HL-60 (cell line): ENCODE measurements around the gene ALKAL2.

ENCODE experiments used
- DNase-seq, 2 experiments: peaks; one replicate each; pipeline ENCODE4 v3.0.0-alpha.2; 2010 to 2020; ENCODE audit warnings: low read depth in 1 of 2, low spot score in 1 of 2
- H3K27ac ChIP-seq: fragments of 250-450 bp; sonication (Bioruptor Pico); replicated peaks from 2 replicates; pipeline ENCODE4 v1.5.1; 2020; ENCODE audit warnings: mild to moderate bottlenecking, moderate library complexity
- H3K27me3 ChIP-seq: fragments of 250-450 bp; sonication (Bioruptor Pico); 2 replicates; pipeline ENCODE4 v1.5.1; 2021; ENCODE audit warnings: mild to moderate bottlenecking, moderate library complexity; ENCODE audit not compliant: insufficient read depth, poor library complexity, severe bottlenecking
- H3K4me3 ChIP-seq: replicated peaks from 2 replicates; pipeline ENCODE4 v1.5.1; 2011; ENCODE audit warnings: mild to moderate bottlenecking, control low read depth, low read length; ENCODE audit not compliant: insufficient read depth
- GABPA ChIP-seq: IDR thresholded peaks from 2 replicates; pipeline ENCODE4 v1.6.1; 2012; ENCODE audit warnings: low read depth
- POLR2AphosphoS5 ChIP-seq: IDR thresholded peaks from 2 replicates; pipeline ENCODE4 v1.6.1; 2012; ENCODE audit warnings: low read depth
- SPI1 ChIP-seq: IDR thresholded peaks from 2 replicates; pipeline ENCODE4 v1.6.1; 2012; ENCODE audit warnings: low read depth, mild to moderate bottlenecking, borderline replicate concordance
- TF ChIP-seq, protein P1 (sequence below): IDR thresholded peaks from one replicate; pipeline ENCODE4 v1.5.1; 2011; ENCODE audit warnings: low read length, control low read depth, inconsistent platforms; ENCODE audit not compliant: insufficient read depth
- TF ChIP-seq, protein P2 (sequence below): IDR thresholded peaks from 2 replicates; pipeline ENCODE4 v1.6.1; 2012; ENCODE audit warnings: low read depth; ENCODE audit not compliant: insufficient replicate concordance

ALKAL2 gene

DNA sequence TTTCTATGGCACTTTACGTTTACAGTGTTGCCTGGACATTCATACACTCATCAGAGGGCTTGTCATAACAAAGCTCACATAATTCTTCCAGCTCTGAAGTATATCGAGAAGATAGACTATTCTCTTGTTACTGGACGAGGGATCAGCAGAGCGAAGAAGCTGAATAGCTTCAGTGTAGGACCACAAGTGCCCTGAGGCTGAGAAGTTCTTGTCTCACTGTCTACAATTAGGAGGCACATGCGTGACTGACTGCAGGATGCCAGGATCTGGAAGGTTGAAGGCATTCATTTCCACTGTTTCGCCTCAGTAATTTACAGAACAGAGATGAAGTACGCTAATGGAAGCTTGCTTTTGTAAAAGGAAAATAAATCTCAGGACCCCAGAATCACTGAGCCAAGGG lies 33.6 kb downstream of the ALKAL2 start:
- Histone ChIP-seq H3K27me3 (no peaks in the 10 kb centered on the region), H3K27ac (no peak overlapping the region), H3K4me3 (no peak overlapping the region)
- TF ChIP-seq, protein P1, sequence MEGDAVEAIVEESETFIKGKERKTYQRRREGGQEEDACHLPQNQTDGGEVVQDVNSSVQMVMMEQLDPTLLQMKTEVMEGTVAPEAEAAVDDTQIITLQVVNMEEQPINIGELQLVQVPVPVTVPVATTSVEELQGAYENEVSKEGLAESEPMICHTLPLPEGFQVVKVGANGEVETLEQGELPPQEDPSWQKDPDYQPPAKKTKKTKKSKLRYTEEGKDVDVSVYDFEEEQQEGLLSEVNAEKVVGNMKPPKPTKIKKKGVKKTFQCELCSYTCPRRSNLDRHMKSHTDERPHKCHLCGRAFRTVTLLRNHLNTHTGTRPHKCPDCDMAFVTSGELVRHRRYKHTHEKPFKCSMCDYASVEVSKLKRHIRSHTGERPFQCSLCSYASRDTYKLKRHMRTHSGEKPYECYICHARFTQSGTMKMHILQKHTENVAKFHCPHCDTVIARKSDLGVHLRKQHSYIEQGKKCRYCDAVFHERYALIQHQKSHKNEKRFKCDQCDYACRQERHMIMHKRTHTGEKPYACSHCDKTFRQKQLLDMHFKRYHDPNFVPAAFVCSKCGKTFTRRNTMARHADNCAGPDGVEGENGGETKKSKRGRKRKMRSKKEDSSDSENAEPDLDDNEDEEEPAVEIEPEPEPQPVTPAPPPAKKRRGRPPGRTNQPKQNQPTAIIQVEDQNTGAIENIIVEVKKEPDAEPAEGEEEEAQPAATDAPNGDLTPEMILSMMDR, result no peak
- TF ChIP-seq POLR2AphosphoS5, result no peak
- DNase-seq, result no peak

DNA sequence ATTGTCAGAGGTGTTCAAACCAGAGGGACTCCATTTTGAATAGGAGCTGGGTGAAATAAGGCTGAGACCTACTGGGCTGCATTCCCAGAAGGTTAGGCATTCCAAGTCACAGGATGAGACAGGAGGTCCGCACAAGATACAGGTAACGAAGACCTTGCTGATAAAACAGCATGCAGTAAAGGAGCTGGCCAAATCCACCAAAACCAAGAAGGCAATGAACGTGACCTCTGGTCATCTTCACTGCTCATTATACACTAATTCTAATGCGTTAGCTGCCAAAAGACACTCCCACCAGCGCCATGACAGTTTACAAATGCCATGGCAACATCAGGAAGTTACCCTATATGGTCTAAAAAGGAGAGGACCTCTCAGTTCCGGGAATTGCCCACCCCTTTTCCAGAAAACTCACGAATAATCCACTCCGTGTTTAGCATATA lies 34.7 kb downstream of the ALKAL2 start:
- Histone ChIP-seq H3K27ac (no peak overlapping the region), H3K27me3 (no peaks in the 10 kb centered on the region), H3K4me3 (no peak overlapping the region)
- TF ChIP-seq SPI1, result no peak
- TF ChIP-seq, protein P2, sequence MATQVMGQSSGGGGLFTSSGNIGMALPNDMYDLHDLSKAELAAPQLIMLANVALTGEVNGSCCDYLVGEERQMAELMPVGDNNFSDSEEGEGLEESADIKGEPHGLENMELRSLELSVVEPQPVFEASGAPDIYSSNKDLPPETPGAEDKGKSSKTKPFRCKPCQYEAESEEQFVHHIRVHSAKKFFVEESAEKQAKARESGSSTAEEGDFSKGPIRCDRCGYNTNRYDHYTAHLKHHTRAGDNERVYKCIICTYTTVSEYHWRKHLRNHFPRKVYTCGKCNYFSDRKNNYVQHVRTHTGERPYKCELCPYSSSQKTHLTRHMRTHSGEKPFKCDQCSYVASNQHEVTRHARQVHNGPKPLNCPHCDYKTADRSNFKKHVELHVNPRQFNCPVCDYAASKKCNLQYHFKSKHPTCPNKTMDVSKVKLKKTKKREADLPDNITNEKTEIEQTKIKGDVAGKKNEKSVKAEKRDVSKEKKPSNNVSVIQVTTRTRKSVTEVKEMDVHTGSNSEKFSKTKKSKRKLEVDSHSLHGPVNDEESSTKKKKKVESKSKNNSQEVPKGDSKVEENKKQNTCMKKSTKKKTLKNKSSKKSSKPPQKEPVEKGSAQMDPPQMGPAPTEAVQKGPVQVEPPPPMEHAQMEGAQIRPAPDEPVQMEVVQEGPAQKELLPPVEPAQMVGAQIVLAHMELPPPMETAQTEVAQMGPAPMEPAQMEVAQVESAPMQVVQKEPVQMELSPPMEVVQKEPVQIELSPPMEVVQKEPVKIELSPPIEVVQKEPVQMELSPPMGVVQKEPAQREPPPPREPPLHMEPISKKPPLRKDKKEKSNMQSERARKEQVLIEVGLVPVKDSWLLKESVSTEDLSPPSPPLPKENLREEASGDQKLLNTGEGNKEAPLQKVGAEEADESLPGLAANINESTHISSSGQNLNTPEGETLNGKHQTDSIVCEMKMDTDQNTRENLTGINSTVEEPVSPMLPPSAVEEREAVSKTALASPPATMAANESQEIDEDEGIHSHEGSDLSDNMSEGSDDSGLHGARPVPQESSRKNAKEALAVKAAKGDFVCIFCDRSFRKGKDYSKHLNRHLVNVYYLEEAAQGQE, result no peak
- TF ChIP-seq POLR2AphosphoS5, result no peak
- TF ChIP-seq GABPA, result no peak
- no peak for DNase-seq

DNA sequence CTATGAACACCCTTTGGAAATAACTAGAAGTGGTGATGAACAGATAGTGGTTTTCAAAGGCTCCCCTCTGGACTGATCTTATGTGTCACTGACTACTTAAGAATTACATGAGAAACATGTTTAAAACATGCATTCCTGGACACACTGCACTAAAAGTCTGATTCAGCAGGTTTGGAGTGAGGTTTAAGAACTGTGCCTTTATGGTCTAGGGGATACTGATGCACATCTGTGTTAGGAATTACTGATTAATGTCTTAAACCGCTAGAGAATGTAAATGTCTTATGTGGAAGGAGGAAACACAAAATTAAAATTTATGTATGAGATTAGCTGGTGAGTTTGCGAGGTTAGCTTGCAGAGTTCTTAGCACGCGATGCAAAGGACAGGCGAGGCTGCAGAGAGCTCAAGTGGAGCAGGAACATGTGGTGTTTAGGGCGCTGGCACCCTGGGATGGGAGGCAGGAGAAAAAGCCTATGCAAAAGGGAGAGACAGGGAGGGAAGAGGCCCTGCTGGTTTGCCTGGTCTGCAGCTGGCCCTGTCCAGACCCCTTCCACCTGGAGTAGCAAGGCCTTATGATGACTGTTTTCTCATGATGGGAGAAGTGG lies 35.8 kb downstream of the ALKAL2 start:
- Histone ChIP-seq H3K4me3 (no peak overlapping the region), H3K27me3 (no peaks in the 10 kb centered on the region), H3K27ac (no peak overlapping the region)
- no peak for TF ChIP-seq GABPA
- TF ChIP-seq, protein P1, result no peak
- no peak for DNase-seq

DNA sequence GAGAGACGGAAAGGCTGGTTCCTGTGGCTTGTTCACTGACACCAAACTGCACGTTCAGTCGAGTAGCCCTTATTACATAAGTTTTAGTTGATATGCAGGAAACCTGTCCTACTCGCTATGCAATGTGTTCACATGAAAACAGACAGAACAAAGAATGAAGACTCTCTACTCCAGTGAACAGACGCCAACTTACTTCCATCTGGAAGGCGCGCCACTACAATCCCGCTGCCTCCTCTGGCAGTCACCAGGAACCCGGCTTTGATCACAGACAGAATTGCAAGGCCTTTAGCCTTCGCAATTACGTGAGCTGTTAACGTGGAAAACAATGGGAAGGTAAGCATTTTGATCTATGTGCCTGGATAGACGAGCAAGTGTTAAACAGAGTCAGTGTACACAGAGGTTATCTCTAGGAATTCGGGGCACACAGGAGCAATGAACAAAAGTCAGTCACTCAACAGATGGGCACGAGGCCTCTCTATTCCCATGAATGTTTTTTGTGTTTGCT lies 38.3 kb downstream of the ALKAL2 start:
- no peak for TF ChIP-seq SPI1
- TF ChIP-seq, protein P1, result no peak
- TF ChIP-seq POLR2AphosphoS5, result no peak
- no peaks in the 10 kb centered on the region for H3K27me3 ChIP-seq
- H3K27ac ChIP-seq, result no peak overlapping the region
- DNase-seq, result no peak
- no peak overlapping the region for H3K4me3 ChIP-seq

DNA sequence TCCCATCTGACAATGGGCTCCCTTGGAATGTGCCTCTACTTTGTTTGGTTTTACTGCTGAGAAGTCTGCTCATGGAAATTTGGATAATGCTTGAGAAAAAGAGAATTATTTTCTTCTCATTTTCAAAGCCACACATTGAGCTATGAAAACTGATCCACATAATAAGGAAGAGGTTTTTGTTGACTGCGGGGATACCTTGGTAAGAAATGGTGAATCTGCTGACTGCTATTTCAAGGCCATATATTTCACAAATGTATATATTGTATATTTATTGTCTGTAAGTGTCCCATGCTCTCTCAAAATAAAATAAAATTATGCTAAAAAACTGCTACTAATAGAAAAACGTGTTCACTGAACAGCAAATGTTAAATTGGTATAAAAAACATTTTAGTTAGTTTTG lies 39.2 kb downstream of the ALKAL2 start:
- no peaks in the 10 kb centered on the region for H3K27me3 ChIP-seq
- H3K27ac ChIP-seq, result no peak overlapping the region
- no peak for DNase-seq
- no peak overlapping the region for H3K4me3 ChIP-seq
- TF ChIP-seq, protein P2, result no peak
- TF ChIP-seq, protein P1, result no peak
- TF ChIP-seq POLR2AphosphoS5, result no peak
- no peak for TF ChIP-seq SPI1
- TF ChIP-seq GABPA, result no peak
